HepG2 (cell line): ENCODE measurements around the gene ACACB. TPM values are rescaled to one million over a fixed set of nuclear protein-coding genes. Genes with fewer than 3 reads are reported as not detected.

Experiments
- ESRRA ChIP-seq: sonication (generic); formaldehyde crosslinking; IDR thresholded peaks from 2 replicates; pipeline ENCODE4 v1.5.1; 2020; ENCODE audit warnings: mild to moderate bottlenecking, low read depth, missing genetic modification reagents
- GLI4 ChIP-seq: sonication (generic); formaldehyde crosslinking; IDR thresholded peaks from 2 replicates; pipeline ENCODE4 v1.5.1; 2020; ENCODE audit warnings: missing genetic modification reagents, mild to moderate bottlenecking, moderate library complexity, borderline replicate concordance
- HDAC1 ChIP-seq: sonication (generic); formaldehyde crosslinking; IDR thresholded peaks from 2 replicates; pipeline ENCODE4 v1.5.1; 2020; ENCODE audit warnings: mild to moderate bottlenecking, missing genetic modification reagents
- HNRNPUL1 ChIP-seq: fragments of 200-400 bp; formaldehyde crosslinking; IDR thresholded peaks from 2 replicates; pipeline ENCODE4 v1.6.1; 2017; ENCODE audit warnings: low read depth, mild to moderate bottlenecking, low read length, moderate library complexity
- KAT2B ChIP-seq: fragments of 150-350 bp; IDR thresholded peaks from 2 replicates; pipeline ENCODE4 v1.6.1; 2014; ENCODE audit warnings: low read depth, low read length, borderline replicate concordance
- NR2F1 ChIP-seq, 2 experiments: fragments of 450-650 bp in 1 of 2; formaldehyde crosslinking in 1 of 2; IDR thresholded peaks; 2 replicates each; pipeline versions ENCODE4 v1.5.0 to v1.6.1; 2016 to 2020; ENCODE audit warnings: mild to moderate bottlenecking in 1 of 2, missing compliant biosample characterization in 1 of 2, missing genetic modification reagents in 1 of 2, moderate library complexity in 1 of 2
- RAD51 ChIP-seq: fragments of 450-650 bp; IDR thresholded peaks from 2 replicates; pipeline ENCODE4 v1.6.1; 2016; ENCODE audit warnings: borderline replicate concordance
- REL ChIP-seq: sonication (generic); formaldehyde crosslinking; conservative IDR thresholded peaks from 2 replicates; pipeline ENCODE4 v1.8.0; 2022; ENCODE audit warnings: mild to moderate bottlenecking, missing genetic modification reagents, moderate library complexity
- SP2 ChIP-seq: sonication (generic); formaldehyde crosslinking; IDR thresholded peaks from 2 replicates; pipeline ENCODE4 v1.5.1; 2020; ENCODE audit warnings: mild to moderate bottlenecking, missing genetic modification reagents
- TARDBP ChIP-seq: sonication (generic); formaldehyde crosslinking; IDR thresholded peaks from 2 replicates; pipeline ENCODE4 v1.8.0; 2022; ENCODE audit warnings: mild to moderate bottlenecking, missing genetic modification reagents
- ZNF256 ChIP-seq: sonication (generic); formaldehyde crosslinking; conservative IDR thresholded peaks from 2 replicates; pipeline ENCODE4 v1.4.0; 2020; ENCODE audit warnings: missing genetic modification reagents
- ZNF34 ChIP-seq: sonication (generic); formaldehyde crosslinking; IDR thresholded peaks from 2 replicates; pipeline ENCODE4 v1.4.0; 2020; ENCODE audit warnings: mild to moderate bottlenecking, missing genetic modification reagents, borderline replicate concordance
- ZNF563 ChIP-seq: sonication (generic); formaldehyde crosslinking; IDR thresholded peaks from 2 replicates; pipeline ENCODE4 v1.8.0; 2022; ENCODE audit warnings: mild to moderate bottlenecking, moderate library complexity, missing genetic modification reagents
- ZNF672 ChIP-seq: sonication (generic); formaldehyde crosslinking; IDR thresholded peaks from 2 replicates; pipeline ENCODE4 v1.8.1; 2022; ENCODE audit warnings: missing genetic modification reagents
- ZSCAN25 ChIP-seq: sonication (generic); formaldehyde crosslinking; IDR thresholded peaks from 2 replicates; pipeline ENCODE4 v1.8.0; 2022; ENCODE audit warnings: mild to moderate bottlenecking, missing genetic modification reagents
- polyA plus RNA-seq, 8 experiments: library from polyadenylated mRNA; depleted of rRNA in 3 of 8; stranded (reverse) in 7 of 8; unstranded in 1 of 8; fragments of >200 nt; fragmentation: Illumina TruSeq in 4 of 8; extraction: Trizol in 4 of 8; gene quantifications; 2 replicates each; pipeline versions ENCODE4 v1.2.1 to v1.2.3, GENCODE V29; 2011 to 2016; ENCODE audit warnings: low read depth in 4 of 8, missing spikeins in 1 of 8, mixed read lengths in 1 of 8; ENCODE audit not compliant: insufficient read depth in 1 of 8
- total RNA-seq, 5 experiments: library from RNA; depleted of rRNA; stranded (reverse); fragments of >200 nt; fragmentation: Illumina TruSeq; extraction: Trizol; gene quantifications; 2 replicates each; pipeline ENCODE4 v1.2.3, GENCODE V29; 2016; ENCODE audit warnings: low read depth in 1 of 5
- TF ChIP-seq, protein P1 (sequence below): sonication (generic); formaldehyde crosslinking; conservative IDR thresholded peaks from 2 replicates; pipeline ENCODE4 v1.8.0; 2022; ENCODE audit warnings: missing genetic modification reagents
- TF ChIP-seq, protein P2 (sequence below): sonication (generic); formaldehyde crosslinking; IDR thresholded peaks from one replicate; pipeline ENCODE4 v1.5.1; 2020; ENCODE audit warnings: mild to moderate bottlenecking, missing genetic modification reagents; ENCODE audit errors: not compliant biosample characterization
- TF ChIP-seq, protein P3 (sequence below): sonication (generic); formaldehyde crosslinking; IDR thresholded peaks from 2 replicates; pipeline ENCODE4 v1.8.0; 2022; ENCODE audit warnings: missing genetic modification reagents, mild to moderate bottlenecking, borderline replicate concordance

ACACB gene
- total and polyA plus RNA-seq, 2 of the 13 experiments (the other 11 are each of a cell fraction or from before 2014, with no cell fraction given) = 6.2 to 8.6 TPM

- TF ChIP-seq ZNF256 (CRISPR knock-in tag) (peak; percentile 54; the same call in 1 of the 2 replicates), HDAC1 (peak; percentile 96), ZNF34 (CRISPR knock-in tag) (peak; percentile 63; the same call in 1 of the 2 replicates), TARDBP (CRISPR knock-in tag) (peak; percentile 96), ZNF672 (CRISPR knock-in tag) (no peak), ESRRA (CRISPR knock-in tag) (peak; percentile 86), REL (CRISPR knock-in tag) (peak; percentile 93; the same call in 1 of the 2 replicates), SP2 (peak; percentile 67), ZSCAN25 (CRISPR knock-in tag) (peak; percentile 85), NR2F1 (CRISPR knock-in tag; IDR thresholded peaks at IDR 0.05) (peak in 1 of 2 experiments; percentile 55; a peak in 1 of 4 replicates), HNRNPUL1 (no peak), RAD51 (no peak), ZNF563 (CRISPR knock-in tag) (peak; percentile 96), KAT2B (no peak), GLI4 (peak; percentile 88; the same call in 1 of the 2 replicates)
- TF ChIP-seq, protein P1, sequence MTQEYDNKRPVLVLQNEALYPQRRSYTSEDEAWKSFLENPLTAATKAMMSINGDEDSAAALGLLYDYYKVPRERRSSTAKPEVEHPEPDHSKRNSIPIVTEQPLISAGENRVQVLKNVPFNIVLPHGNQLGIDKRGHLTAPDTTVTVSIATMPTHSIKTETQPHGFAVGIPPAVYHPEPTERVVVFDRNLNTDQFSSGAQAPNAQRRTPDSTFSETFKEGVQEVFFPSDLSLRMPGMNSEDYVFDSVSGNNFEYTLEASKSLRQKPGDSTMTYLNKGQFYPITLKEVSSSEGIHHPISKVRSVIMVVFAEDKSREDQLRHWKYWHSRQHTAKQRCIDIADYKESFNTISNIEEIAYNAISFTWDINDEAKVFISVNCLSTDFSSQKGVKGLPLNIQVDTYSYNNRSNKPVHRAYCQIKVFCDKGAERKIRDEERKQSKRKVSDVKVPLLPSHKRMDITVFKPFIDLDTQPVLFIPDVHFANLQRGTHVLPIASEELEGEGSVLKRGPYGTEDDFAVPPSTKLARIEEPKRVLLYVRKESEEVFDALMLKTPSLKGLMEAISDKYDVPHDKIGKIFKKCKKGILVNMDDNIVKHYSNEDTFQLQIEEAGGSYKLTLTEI (CRISPR knock-in tag) = no peak
- TF ChIP-seq, protein P2, sequence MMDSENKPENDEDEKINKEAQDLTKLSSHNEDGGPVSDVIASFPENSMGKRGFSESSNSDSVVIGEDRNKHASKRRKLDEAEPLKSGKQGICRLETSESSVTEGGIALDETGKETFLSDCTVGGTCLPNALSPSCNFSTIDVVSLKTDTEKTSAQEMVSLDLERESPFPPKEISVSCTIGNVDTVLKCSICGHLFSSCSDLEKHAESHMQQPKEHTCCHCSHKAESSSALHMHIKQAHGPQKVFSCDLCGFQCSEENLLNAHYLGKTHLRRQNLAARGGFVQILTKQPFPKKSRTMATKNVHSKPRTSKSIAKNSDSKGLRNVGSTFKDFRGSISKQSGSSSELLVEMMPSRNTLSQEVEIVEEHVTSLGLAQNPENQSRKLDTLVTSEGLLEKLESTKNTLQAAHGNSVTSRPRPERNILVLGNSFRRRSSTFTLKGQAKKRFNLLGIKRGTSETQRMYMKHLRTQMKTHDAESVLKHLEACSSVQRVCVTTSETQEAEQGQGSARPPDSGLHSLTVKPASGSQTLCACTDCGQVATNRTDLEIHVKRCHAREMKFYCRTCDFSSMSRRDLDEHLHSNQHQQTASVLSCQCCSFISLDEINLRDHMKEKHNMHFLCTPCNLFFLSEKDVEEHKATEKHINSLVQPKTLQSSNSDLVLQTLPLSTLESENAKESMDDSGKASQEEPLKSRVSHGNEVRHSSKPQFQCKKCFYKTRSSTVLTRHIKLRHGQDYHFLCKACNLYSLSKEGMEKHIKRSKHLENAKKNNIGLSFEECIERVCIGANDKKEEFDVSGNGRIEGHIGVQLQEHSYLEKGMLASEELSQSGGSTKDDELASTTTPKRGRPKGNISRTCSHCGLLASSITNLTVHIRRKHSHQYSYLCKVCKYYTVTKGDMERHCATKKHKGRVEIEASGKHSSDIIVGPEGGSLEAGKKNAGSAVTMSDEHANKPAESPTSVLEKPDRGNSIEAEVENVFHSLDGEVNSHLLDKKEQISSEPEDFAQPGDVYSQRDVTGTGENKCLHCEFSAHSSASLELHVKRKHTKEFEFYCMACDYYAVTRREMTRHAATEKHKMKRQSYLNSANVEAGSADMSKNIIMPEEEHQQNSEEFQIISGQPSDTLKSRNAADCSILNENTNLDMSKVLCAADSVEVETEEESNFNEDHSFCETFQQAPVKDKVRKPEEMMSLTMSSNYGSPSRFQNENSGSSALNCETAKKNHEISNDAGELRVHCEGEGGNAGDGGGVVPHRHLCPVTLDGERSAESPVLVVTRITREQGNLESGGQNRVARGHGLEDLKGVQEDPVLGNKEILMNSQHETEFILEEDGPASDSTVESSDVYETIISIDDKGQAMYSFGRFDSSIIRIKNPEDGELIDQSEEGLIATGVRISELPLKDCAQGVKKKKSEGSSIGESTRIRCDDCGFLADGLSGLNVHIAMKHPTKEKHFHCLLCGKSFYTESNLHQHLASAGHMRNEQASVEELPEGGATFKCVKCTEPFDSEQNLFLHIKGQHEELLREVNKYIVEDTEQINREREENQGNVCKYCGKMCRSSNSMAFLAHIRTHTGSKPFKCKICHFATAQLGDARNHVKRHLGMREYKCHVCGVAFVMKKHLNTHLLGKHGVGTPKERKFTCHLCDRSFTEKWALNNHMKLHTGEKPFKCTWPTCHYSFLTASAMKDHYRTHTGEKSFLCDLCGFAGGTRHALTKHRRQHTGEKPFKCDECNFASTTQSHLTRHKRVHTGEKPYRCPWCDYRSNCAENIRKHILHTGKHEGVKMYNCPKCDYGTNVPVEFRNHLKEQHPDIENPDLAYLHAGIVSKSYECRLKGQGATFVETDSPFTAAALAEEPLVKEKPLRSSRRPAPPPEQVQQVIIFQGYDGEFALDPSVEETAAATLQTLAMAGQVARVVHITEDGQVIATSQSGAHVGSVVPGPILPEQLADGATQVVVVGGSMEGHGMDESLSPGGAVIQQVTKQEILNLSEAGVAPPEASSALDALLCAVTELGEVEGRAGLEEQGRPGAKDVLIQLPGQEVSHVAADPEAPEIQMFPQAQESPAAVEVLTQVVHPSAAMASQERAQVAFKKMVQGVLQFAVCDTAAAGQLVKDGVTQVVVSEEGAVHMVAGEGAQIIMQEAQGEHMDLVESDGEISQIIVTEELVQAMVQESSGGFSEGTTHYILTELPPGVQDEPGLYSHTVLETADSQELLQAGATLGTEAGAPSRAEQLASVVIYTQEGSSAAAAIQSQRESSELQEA (CRISPR knock-in tag) = peak; percentile 80
- TF ChIP-seq, protein P3, sequence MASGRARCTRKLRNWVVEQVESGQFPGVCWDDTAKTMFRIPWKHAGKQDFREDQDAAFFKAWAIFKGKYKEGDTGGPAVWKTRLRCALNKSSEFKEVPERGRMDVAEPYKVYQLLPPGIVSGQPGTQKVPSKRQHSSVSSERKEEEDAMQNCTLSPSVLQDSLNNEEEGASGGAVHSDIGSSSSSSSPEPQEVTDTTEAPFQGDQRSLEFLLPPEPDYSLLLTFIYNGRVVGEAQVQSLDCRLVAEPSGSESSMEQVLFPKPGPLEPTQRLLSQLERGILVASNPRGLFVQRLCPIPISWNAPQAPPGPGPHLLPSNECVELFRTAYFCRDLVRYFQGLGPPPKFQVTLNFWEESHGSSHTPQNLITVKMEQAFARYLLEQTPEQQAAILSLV = peak; percentile 89
Observed at GRCh38 chr12:109093022-109093918, 23.1 kb upstream of the ACACB start, which contains the start of gene ALKBH2 (continued).
